Ureter (tissue), 1 donor: ENCODE measurements around the gene C14orf132. TPM values are rescaled to one million over a fixed set of nuclear protein-coding genes. Genes with fewer than 3 reads are reported as not detected.

Experiments used
- DNase-seq: peaks from one replicate; pipeline ENCODE4 v3.0.0-alpha.2; 2020; ENCODE audit warnings: low spot score
- total RNA-seq: library from RNA; stranded (reverse); gene quantifications from one replicate; pipeline ENCODE4 v1.2.4, GENCODE V29; 2023
- donor health status: DM: yes; HTN: yes; CAD: no.

The C14orf132 gene
- total RNA-seq, 1 donor from 2014 or later = 6.7 TPM

- DNase-seq = no peak
Observed at GRCh38 chr14:96118391-96118790, 79.2 kb downstream of the C14orf132 start.

- DNase-seq = peak; percentile 1
Observed at GRCh38 chr14:96119947-96120346, 80.8 kb downstream of the C14orf132 start.

GRCh38 chr14:96120392-96120791, 81.2 kb downstream of the C14orf132 start:
- DNase-seq = no peak

GRCh38 chr14:96120941-96121340, 81.8 kb downstream of the C14orf132 start:
- no peak for DNase-seq

GRCh38 chr14:96121660-96122395, 82.7 kb downstream of the C14orf132 start:
- DNase-seq = peak; percentile 8

GRCh38 chr14:96122496-96122895, 83.3 kb downstream of the C14orf132 start:
- peak; percentile 50 for DNase-seq

- no peak for DNase-seq
Observed at GRCh38 chr14:96125536-96125935, 86.4 kb downstream of the C14orf132 start.

- DNase-seq = no peak
Observed at GRCh38 chr14:96126339-96126782, 87.2 kb downstream of the C14orf132 start.

GRCh38 chr14:96126783-96127271, 87.7 kb downstream of the C14orf132 start:
- no peak for DNase-seq

- DNase-seq = no peak
Observed at GRCh38 chr14:96129128-96129736, 90.1 kb downstream of the C14orf132 start.

GRCh38 chr14:96130391-96130790, 91.2 kb downstream of the C14orf132 start:
- no peak for DNase-seq

GRCh38 chr14:96130854-96131253, 91.7 kb downstream of the C14orf132 start:
- DNase-seq = no peak

- no peak for DNase-seq
Observed at GRCh38 chr14:96131836-96132235, 92.7 kb downstream of the C14orf132 start.

GRCh38 chr14:96134508-96134907, 95.3 kb downstream of the C14orf132 start:
- no peak for DNase-seq

GRCh38 chr14:96135285-96135684, 96.1 kb downstream of the C14orf132 start:
- DNase-seq = no peak

GRCh38 chr14:96136371-96137005, 97.3 kb downstream of the C14orf132 start:
- no peak for DNase-seq

- no peak for DNase-seq
Observed at GRCh38 chr14:96138241-96138640, 99.1 kb downstream of the C14orf132 start.

GRCh38 chr14:96139169-96139568, 100.0 kb downstream of the C14orf132 start:
- no peak for DNase-seq

GRCh38 chr14:96139879-96140278, 100.7 kb downstream of the C14orf132 start:
- DNase-seq = no peak

GRCh38 chr14:96140952-96141351, 101.8 kb downstream of the C14orf132 start:
- no peak for DNase-seq
